ENCODE results near the gene GDPD4.

The GDPD4 gene

GRCh38 chr11:77189588-77190210, 111.8 kb downstream of the GDPD4 start:
- DNase-seq, result no peak
- TF ChIP-seq GATA1 (IDR thresholded peaks at IDR 0.05; ENCODE audit: low read depth, low read length) (no peak), POLR2A (IDR thresholded peaks at IDR 0.05; ENCODE audit: low read length) (no peak)

GRCh38 chr11:77188633-77189491, 112.6 kb downstream of the GDPD4 start:
- TF ChIP-seq GATA1 (IDR thresholded peaks at IDR 0.05; ENCODE audit: low read depth, low read length) (no peak), POLR2A (IDR thresholded peaks at IDR 0.05; ENCODE audit: low read length) (no peak)
- no peak for DNase-seq

- DNase-seq, result peak; percentile 67 to 84
- TF ChIP-seq POLR2A (IDR thresholded peaks at IDR 0.05; ENCODE audit: low read length), result no peak
- TF ChIP-seq GATA1 (IDR thresholded peaks at IDR 0.05; ENCODE audit: low read depth, low read length), result no peak
Measured at GRCh38 chr11:77187776-77188632, 113.5 kb downstream of the GDPD4 start.

- TF ChIP-seq POLR2A (IDR thresholded peaks at IDR 0.05; ENCODE audit: low read length), result no peak
- no peak for TF ChIP-seq GATA1 (IDR thresholded peaks at IDR 0.05; ENCODE audit: low read depth, low read length)
- DNase-seq, result no peak
Measured at GRCh38 chr11:77187111-77187750, 114.3 kb downstream of the GDPD4 start.

GRCh38 chr11:77186302-77186701, 115.2 kb downstream of the GDPD4 start:
- no peak for DNase-seq
- TF ChIP-seq GATA1 (IDR thresholded peaks at IDR 0.05; ENCODE audit: low read depth, low read length) (no peak), POLR2A (IDR thresholded peaks at IDR 0.05; ENCODE audit: low read length) (no peak)

- TF ChIP-seq POLR2A (IDR thresholded peaks at IDR 0.05; ENCODE audit: low read length), result no peak
- TF ChIP-seq GATA1 (IDR thresholded peaks at IDR 0.05; ENCODE audit: low read depth, low read length), result no peak
- no peak for DNase-seq
Measured at GRCh38 chr11:77184136-77184860, 117.2 kb downstream of the GDPD4 start.

- no peak for TF ChIP-seq GATA1 (IDR thresholded peaks at IDR 0.05; ENCODE audit: low read depth, low read length)
- no peak for DNase-seq
Measured at GRCh38 chr11:77183431-77183984, 118.0 kb downstream of the GDPD4 start.

- TF ChIP-seq GATA1 (IDR thresholded peaks at IDR 0.05; ENCODE audit: low read depth, low read length) (no peak), POLR2A (IDR thresholded peaks at IDR 0.05; ENCODE audit: low read length) (no peak)
- no peak for DNase-seq
Measured at GRCh38 chr11:77182542-77183430, 118.7 kb downstream of the GDPD4 start.

- DNase-seq, result no peak
- TF ChIP-seq GATA1 (IDR thresholded peaks at IDR 0.05; ENCODE audit: low read depth, low read length) (no peak), POLR2A (IDR thresholded peaks at IDR 0.05; ENCODE audit: low read length) (no peak)
Measured at GRCh38 chr11:77181799-77182541, 119.5 kb downstream of the GDPD4 start.

GRCh38 chr11:77181226-77181625, 120.3 kb downstream of the GDPD4 start:
- no peak for DNase-seq
- TF ChIP-seq GATA1 (IDR thresholded peaks at IDR 0.05; ENCODE audit: low read depth, low read length) (no peak), POLR2A (IDR thresholded peaks at IDR 0.05; ENCODE audit: low read length) (no peak)

GRCh38 chr11:77180346-77180745, 121.1 kb downstream of the GDPD4 start:
- no peak for DNase-seq
- no peak for TF ChIP-seq POLR2A (IDR thresholded peaks at IDR 0.05; ENCODE audit: low read length)
- TF ChIP-seq GATA1 (IDR thresholded peaks at IDR 0.05; ENCODE audit: low read depth, low read length), result no peak

Data from erythroblast (primary cell).